H1 (cell line): ENCODE data around the gene PRDM15. TPM values are rescaled to one million over a fixed set of nuclear protein-coding genes. Genes with fewer than 3 reads are reported as not detected.

ENCODE experiments used
- CEBPB ChIP-seq: IDR thresholded peaks from 2 replicates; pipeline ENCODE4 v1.6.1; 2012; ENCODE audit warnings: low read depth, low read length
- POLR2A ChIP-seq, 2 experiments: IDR thresholded peaks; 1 replicate in 1 of 2; 2 replicates in 1 of 2; pipeline ENCODE4 v1.6.1; 2011; ENCODE audit warnings: low read depth in 2 of 2, low read length in 2 of 2, mild to moderate bottlenecking in 2 of 2; ENCODE audit errors: control extremely low read depth in 1 of 2
- SIN3A ChIP-seq, 2 experiments: IDR thresholded peaks in 1 of 2; conservative IDR thresholded peaks in 1 of 2; 2 replicates each; pipeline ENCODE4 v1.6.1; 2011 to 2012; ENCODE audit warnings: low read length in 2 of 2, improper control_type of control experiment in 1 of 2, low read depth in 1 of 2, mild to moderate bottlenecking in 1 of 2
- SP1 ChIP-seq: IDR thresholded peaks from 2 replicates; pipeline ENCODE4 v1.6.1; 2011; ENCODE audit warnings: low read depth, low read length
- polyA plus RNA-seq, 7 experiments: library from polyadenylated mRNA; depleted of rRNA in 3 of 7; stranded (reverse) in 5 of 7; unstranded in 2 of 7; fragments of >200 nt in 5 of 7; fragments of 200-250 nt in 2 of 7; gene quantifications; 1 replicate in 5 of 7; 2 replicates in 1 of 7; 4 replicates in 1 of 7; pipeline versions ENCODE4 v1.2.1 to v1.2.3, GENCODE V29; 2011 to 2013; ENCODE audit warnings: missing spikeins in 2 of 7, mixed read lengths in 2 of 7
- total RNA-seq: library from RNA; stranded (reverse); fragmentation: NEBNext Ultra II Directional; extraction: Animal tissue kit (Norgen Biotek cat#: 25700); gene quantifications from 2 replicates; pipeline ENCODE4 v1.2.1, GENCODE V29; 2021
- TF ChIP-seq, protein P1 (sequence below): fragments of 300-600 bp; sonication (generic); IDR thresholded peaks from 2 replicates; pipeline ENCODE4 v1.7.1; 2012; ENCODE audit warnings: low read length, moderate library complexity, mild to moderate bottlenecking, inconsistent platforms; ENCODE audit not compliant: insufficient replicate concordance

The PRDM15 gene
- total and polyA plus RNA-seq, 2 of the 8 experiments (the other 6 are each of a cell fraction or from before 2014, with no cell fraction given): 9.7 to 10.5 TPM

DNA sequence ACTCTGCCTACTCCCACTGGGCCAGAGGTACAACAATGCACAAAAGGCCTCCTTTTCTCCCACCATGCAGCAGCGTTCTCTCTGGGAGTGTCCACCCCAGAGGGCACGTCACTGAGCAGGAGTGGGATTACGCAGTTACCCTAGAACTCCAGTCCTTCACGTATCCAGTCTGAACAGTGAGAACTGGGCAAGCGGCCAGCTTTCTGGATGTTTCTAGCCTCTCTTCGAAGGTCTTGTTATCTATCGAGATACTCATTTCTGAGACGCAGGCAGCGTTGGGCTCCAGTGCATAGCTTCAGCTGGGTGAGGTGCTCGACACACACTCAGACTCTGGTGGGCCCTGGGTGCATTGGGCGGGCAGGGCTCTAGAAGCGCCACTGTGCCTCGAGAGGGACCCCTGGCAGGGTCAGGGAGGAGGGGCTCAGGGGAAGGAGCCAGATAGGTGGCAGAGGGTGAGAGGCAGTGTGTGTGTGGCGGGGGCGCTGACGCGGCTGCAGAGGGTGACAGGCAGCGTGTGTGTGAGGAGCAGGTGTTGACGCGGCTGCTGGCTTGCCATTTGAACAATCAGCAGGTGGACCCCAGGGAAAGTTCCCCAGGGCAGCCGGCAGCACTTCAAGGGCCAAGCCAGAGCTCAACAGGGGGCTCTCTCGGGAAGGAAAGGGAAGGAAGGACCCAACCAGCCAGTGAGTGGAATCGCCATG lies 27.9 kb downstream of the PRDM15 start (continued):
- TF ChIP-seq, protein P1, sequence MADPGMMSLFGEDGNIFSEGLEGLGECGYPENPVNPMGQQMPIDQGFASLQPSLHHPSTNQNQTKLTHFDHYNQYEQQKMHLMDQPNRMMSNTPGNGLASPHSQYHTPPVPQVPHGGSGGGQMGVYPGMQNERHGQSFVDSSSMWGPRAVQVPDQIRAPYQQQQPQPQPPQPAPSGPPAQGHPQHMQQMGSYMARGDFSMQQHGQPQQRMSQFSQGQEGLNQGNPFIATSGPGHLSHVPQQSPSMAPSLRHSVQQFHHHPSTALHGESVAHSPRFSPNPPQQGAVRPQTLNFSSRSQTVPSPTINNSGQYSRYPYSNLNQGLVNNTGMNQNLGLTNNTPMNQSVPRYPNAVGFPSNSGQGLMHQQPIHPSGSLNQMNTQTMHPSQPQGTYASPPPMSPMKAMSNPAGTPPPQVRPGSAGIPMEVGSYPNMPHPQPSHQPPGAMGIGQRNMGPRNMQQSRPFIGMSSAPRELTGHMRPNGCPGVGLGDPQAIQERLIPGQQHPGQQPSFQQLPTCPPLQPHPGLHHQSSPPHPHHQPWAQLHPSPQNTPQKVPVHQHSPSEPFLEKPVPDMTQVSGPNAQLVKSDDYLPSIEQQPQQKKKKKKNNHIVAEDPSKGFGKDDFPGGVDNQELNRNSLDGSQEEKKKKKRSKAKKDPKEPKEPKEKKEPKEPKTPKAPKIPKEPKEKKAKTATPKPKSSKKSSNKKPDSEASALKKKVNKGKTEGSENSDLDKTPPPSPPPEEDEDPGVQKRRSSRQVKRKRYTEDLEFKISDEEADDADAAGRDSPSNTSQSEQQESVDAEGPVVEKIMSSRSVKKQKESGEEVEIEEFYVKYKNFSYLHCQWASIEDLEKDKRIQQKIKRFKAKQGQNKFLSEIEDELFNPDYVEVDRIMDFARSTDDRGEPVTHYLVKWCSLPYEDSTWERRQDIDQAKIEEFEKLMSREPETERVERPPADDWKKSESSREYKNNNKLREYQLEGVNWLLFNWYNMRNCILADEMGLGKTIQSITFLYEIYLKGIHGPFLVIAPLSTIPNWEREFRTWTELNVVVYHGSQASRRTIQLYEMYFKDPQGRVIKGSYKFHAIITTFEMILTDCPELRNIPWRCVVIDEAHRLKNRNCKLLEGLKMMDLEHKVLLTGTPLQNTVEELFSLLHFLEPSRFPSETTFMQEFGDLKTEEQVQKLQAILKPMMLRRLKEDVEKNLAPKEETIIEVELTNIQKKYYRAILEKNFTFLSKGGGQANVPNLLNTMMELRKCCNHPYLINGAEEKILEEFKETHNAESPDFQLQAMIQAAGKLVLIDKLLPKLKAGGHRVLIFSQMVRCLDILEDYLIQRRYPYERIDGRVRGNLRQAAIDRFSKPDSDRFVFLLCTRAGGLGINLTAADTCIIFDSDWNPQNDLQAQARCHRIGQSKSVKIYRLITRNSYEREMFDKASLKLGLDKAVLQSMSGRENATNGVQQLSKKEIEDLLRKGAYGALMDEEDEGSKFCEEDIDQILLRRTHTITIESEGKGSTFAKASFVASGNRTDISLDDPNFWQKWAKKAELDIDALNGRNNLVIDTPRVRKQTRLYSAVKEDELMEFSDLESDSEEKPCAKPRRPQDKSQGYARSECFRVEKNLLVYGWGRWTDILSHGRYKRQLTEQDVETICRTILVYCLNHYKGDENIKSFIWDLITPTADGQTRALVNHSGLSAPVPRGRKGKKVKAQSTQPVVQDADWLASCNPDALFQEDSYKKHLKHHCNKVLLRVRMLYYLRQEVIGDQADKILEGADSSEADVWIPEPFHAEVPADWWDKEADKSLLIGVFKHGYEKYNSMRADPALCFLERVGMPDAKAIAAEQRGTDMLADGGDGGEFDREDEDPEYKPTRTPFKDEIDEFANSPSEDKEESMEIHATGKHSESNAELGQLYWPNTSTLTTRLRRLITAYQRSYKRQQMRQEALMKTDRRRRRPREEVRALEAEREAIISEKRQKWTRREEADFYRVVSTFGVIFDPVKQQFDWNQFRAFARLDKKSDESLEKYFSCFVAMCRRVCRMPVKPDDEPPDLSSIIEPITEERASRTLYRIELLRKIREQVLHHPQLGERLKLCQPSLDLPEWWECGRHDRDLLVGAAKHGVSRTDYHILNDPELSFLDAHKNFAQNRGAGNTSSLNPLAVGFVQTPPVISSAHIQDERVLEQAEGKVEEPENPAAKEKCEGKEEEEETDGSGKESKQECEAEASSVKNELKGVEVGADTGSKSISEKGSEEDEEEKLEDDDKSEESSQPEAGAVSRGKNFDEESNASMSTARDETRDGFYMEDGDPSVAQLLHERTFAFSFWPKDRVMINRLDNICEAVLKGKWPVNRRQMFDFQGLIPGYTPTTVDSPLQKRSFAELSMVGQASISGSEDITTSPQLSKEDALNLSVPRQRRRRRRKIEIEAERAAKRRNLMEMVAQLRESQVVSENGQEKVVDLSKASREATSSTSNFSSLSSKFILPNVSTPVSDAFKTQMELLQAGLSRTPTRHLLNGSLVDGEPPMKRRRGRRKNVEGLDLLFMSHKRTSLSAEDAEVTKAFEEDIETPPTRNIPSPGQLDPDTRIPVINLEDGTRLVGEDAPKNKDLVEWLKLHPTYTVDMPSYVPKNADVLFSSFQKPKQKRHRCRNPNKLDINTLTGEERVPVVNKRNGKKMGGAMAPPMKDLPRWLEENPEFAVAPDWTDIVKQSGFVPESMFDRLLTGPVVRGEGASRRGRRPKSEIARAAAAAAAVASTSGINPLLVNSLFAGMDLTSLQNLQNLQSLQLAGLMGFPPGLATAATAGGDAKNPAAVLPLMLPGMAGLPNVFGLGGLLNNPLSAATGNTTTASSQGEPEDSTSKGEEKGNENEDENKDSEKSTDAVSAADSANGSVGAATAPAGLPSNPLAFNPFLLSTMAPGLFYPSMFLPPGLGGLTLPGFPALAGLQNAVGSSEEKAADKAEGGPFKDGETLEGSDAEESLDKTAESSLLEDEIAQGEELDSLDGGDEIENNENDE: no peak
- TF ChIP-seq CEBPB: no peak
- no peak for TF ChIP-seq POLR2A (IDR thresholded peaks at IDR 0.05; ENCODE audit: control extremely low read depth in 1 of 2, low read depth in 2 of 2, low read length in 2 of 2)
- TF ChIP-seq SP1: no peak
- no peak for TF ChIP-seq SIN3A (conservative IDR thresholded peaks at IDR 0.05 in 1 of 2, IDR thresholded peaks at IDR 0.05 in 1 of 2; ENCODE audit: low read depth in 1 of 2, low read length in 2 of 2)
- TF ChIP-seq, all 59 proteins: peak for 0
